K562 (cell line): ENCODE data around the gene ZDHHC11. TPM values are rescaled to one million over a fixed set of nuclear protein-coding genes. Genes with fewer than 3 reads are reported as not detected.

Experiments used
- ARHGAP35 ChIP-seq: fragments of 450-650 bp; IDR thresholded peaks from 2 replicates; pipeline ENCODE4 v1.6.1; 2018; ENCODE audit not compliant: partially characterized antibody
- BACH1 ChIP-seq: fragments of 200-800 bp; sonication (Bioruptor generic); IDR thresholded peaks from 2 replicates; pipeline ENCODE4 v1.6.1; 2016; ENCODE audit warnings: missing genetic modification characterization, missing compliant biosample characterization
- CEBPB ChIP-seq: fragments of 450-650 bp; IDR thresholded peaks from 2 replicates; pipeline ENCODE4 v1.6.1; 2016; ENCODE audit warnings: missing genetic modification characterization, missing compliant biosample characterization
- COPS2 ChIP-seq: fragments of 450-650 bp; conservative IDR thresholded peaks from 2 replicates; pipeline ENCODE4 v1.6.1; 2016; ENCODE audit warnings: mild to moderate bottlenecking, moderate library complexity
- EGR1 ChIP-seq: fragments of 450-650 bp; conservative IDR thresholded peaks from 2 replicates; pipeline ENCODE4 v1.6.1; 2017; ENCODE audit warnings: mild to moderate bottlenecking
- EHMT2 ChIP-seq: fragments of 450-650 bp; IDR thresholded peaks from 2 replicates; pipeline ENCODE4 v1.6.1; 2018; ENCODE audit warnings: antibody characterized with exemption
- ELF1 ChIP-seq: fragments of 200-800 bp; sonication (Bioruptor generic); IDR thresholded peaks from 2 replicates; pipeline ENCODE4 v1.6.1; 2016; ENCODE audit warnings: missing genetic modification characterization, missing compliant biosample characterization
- EZH2 ChIP-seq: IDR thresholded peaks from 2 replicates; pipeline ENCODE4 v1.6.1; 2012; ENCODE audit warnings: low read depth, mild to moderate bottlenecking, inconsistent platforms, low read length, borderline replicate concordance
- HMG20B ChIP-seq: fragments of 250-450 bp; sonication (Bioruptor Pico); IDR thresholded peaks from 2 replicates; pipeline ENCODE4 v1.5.0; 2021; ENCODE audit warnings: mild to moderate bottlenecking
- MAFG ChIP-seq: fragments of 450-650 bp; conservative IDR thresholded peaks from 2 replicates; pipeline ENCODE4 v1.6.1; 2016; ENCODE audit warnings: missing genetic modification characterization, missing compliant biosample characterization
- MBD1 ChIP-seq: fragments of 250-450 bp; sonication (Bioruptor Pico); IDR thresholded peaks from 2 replicates; pipeline ENCODE4 v1.8.0; 2022; ENCODE audit warnings: inconsistent platforms
- NCOR1 ChIP-seq: fragments of 450-650 bp; IDR thresholded peaks from 2 replicates; pipeline ENCODE4 v1.6.1; 2016; ENCODE audit warnings: mild to moderate bottlenecking, moderate library complexity
- NFIX ChIP-seq: fragments of 250-450 bp; sonication (Bioruptor Pico); IDR thresholded peaks from 2 replicates; pipeline ENCODE4 v1.4.0; 2020; ENCODE audit warnings: low read depth, mild to moderate bottlenecking, moderate library complexity
- NR2F6 ChIP-seq: fragments of 450-650 bp; formaldehyde crosslinking; IDR thresholded peaks from 2 replicates; pipeline ENCODE4 v1.4.0; 2020; ENCODE audit warnings: mild to moderate bottlenecking
- NR4A1 ChIP-seq, 2 experiments: fragments of 250-450 bp in 1 of 2; fragments of 450-650 bp in 1 of 2; sonication (Bioruptor Pico) in 1 of 2; IDR thresholded peaks; 2 replicates each; pipeline versions ENCODE4 v1.4.0 to v1.6.1; 2016 to 2020; ENCODE audit warnings: mild to moderate bottlenecking in 2 of 2, missing compliant biosample characterization in 1 of 2, missing genetic modification characterization in 1 of 2, moderate library complexity in 1 of 2
- POLR2B ChIP-seq: fragments of 450-650 bp; IDR thresholded peaks from 2 replicates; pipeline ENCODE4 v1.6.1; 2018; ENCODE audit warnings: low read depth; ENCODE audit not compliant: partially characterized antibody
- POU5F1 ChIP-seq: fragments of 150-350 bp; IDR thresholded peaks from 2 replicates; pipeline ENCODE4 v1.6.1; 2014; ENCODE audit warnings: borderline replicate concordance, low read length, low read depth, mild to moderate bottlenecking; ENCODE audit not compliant: partially characterized antibody
- RB1 ChIP-seq: fragments of 450-650 bp; IDR thresholded peaks from 2 replicates; pipeline ENCODE4 v1.6.1; 2017; ENCODE audit warnings: low read depth, mild to moderate bottlenecking
- SMAD2 ChIP-seq: fragments of 150-350 bp; IDR thresholded peaks from 2 replicates; pipeline ENCODE4 v1.6.1; 2014; ENCODE audit warnings: low read depth, mild to moderate bottlenecking, low read length
- SP1 ChIP-seq: sonication (generic); formaldehyde crosslinking; IDR thresholded peaks from 2 replicates; pipeline ENCODE4 v1.8.1; 2022; ENCODE audit warnings: mild to moderate bottlenecking, missing genetic modification reagents
- STAT5A ChIP-seq: IDR thresholded peaks from 2 replicates; pipeline ENCODE4 v1.6.1; 2012; ENCODE audit warnings: low read length, inconsistent platforms, borderline replicate concordance
- TAF15 ChIP-seq: fragments of 200-400 bp; formaldehyde crosslinking; IDR thresholded peaks from 2 replicates; pipeline ENCODE4 v1.6.1; 2017; ENCODE audit warnings: mild to moderate bottlenecking, low read depth, low read length, moderate library complexity
- ZFP36 ChIP-seq: fragments of 150-350 bp; IDR thresholded peaks from 2 replicates; pipeline ENCODE4 v1.6.1; 2018; ENCODE audit warnings: low read length, low read depth; ENCODE audit not compliant: partially characterized antibody
- ZFX ChIP-seq: sonication (generic); formaldehyde crosslinking; IDR thresholded peaks from 2 replicates; pipeline ENCODE4 v1.8.0; 2022; ENCODE audit warnings: mild to moderate bottlenecking, missing genetic modification reagents, moderate library complexity
- ZNF282 ChIP-seq: sonication (generic); formaldehyde crosslinking; IDR thresholded peaks from 2 replicates; pipeline ENCODE4 v1.8.1; 2023; ENCODE audit warnings: missing genetic modification reagents
- polyA plus RNA-seq, 8 experiments: library from polyadenylated mRNA; depleted of rRNA in 4 of 8; stranded (reverse) in 5 of 8; unstranded in 3 of 8; fragments of >200 nt; fragmentation: Nextera tagmentation in 2 of 8; fragmentation: Illumina TruSeq in 1 of 8; extraction: Ambion mirVana in 2 of 8; extraction: Trizol in 1 of 8; gene quantifications; 2 replicates each; pipeline versions ENCODE4 v1.2.1 to v1.2.3, GENCODE V29; 2011 to 2014; ENCODE audit warnings: inconsistent platforms in 1 of 8, missing spikeins in 1 of 8
- total RNA-seq, 7 experiments: library from RNA; depleted of rRNA in 6 of 7; stranded (reverse); fragments of >200 nt in 6 of 7; fragmentation: Illumina TruSeq in 2 of 7; extraction: Trizol in 2 of 7; gene quantifications; 2 replicates each; pipeline versions ENCODE4 v1.2.1 to v1.2.3, GENCODE V29; 2011 to 2021; ENCODE audit warnings: low replicate concordance in 1 of 7
- TF ChIP-seq, protein P1 (sequence below): fragments of 450-650 bp; formaldehyde crosslinking; IDR thresholded peaks from 2 replicates; pipeline ENCODE4 v1.4.0; 2022; ENCODE audit warnings: missing genetic modification characterization
- TF ChIP-seq, protein P2 (sequence below): fragments of 250-450 bp; sonication (Bioruptor Pico); IDR thresholded peaks from 2 replicates; pipeline ENCODE4 v1.5.0; 2021

The ZDHHC11 gene
- total and polyA plus RNA-seq, 9 of the 15 experiments (the other 6 are each of a cell fraction or from before 2014, with no cell fraction given): 0.07 to 2.3 (median 0.52) TPM

DNA sequence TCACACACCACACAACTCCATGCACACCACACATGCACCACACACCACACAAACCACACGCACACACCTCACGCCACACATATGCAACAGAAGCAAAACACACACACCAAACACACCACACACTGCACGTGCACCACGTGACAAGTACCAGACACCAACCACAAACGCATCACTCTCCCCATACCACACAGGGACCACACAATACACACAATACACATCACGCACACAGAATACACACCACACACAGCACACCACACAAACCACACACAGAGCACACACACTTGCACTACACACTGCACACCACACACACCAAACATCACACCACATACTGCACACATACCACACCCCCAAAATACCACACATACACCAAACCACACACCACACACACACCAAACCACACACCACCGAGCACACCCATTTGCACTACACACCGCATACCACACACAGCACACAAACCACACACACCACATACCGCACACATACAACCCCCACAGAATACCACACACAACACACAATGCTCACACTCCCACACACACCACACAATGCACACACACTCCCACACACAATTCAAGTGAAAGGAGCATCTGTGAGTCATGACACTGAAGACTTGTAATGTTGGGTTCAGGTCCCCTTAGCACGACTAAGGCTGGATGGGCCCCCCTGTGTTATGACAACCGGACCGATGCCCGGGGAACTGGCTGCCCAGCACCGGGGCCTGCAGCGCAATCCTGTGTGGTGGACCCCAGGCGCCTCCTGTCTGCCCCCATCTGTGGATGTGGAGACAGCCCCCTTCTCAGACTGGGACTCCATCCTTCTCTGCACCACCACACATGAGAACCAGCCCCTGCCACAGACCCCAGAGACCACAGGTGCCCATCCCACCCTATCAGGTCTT lies 6.0 kb upstream of the ZDHHC11 start (continued):
- no peak for TF ChIP-seq SMAD2
- TF ChIP-seq ARHGAP35: peak; percentile 51
- no peak for TF ChIP-seq MAFG (tag)
- TF ChIP-seq, protein P1, sequence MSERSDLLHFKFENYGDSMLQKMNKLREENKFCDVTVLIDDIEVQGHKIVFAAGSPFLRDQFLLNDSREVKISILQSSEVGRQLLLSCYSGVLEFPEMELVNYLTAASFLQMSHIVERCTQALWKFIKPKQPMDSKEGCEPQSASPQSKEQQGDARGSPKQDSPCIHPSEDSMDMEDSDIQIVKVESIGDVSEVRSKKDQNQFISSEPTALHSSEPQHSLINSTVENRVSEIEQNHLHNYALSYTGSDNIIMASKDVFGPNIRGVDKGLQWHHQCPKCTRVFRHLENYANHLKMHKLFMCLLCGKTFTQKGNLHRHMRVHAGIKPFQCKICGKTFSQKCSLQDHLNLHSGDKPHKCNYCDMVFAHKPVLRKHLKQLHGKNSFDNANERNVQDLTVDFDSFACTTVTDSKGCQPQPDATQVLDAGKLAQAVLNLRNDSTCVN (CRISPR knock-in tag): peak; percentile 75; the same call in 1 of the 2 replicates
- no peak for TF ChIP-seq NCOR1
- TF ChIP-seq STAT5A: peak; percentile 63; the same call in 1 of the 2 replicates
- TF ChIP-seq TAF15: no peak
- TF ChIP-seq, protein P2, sequence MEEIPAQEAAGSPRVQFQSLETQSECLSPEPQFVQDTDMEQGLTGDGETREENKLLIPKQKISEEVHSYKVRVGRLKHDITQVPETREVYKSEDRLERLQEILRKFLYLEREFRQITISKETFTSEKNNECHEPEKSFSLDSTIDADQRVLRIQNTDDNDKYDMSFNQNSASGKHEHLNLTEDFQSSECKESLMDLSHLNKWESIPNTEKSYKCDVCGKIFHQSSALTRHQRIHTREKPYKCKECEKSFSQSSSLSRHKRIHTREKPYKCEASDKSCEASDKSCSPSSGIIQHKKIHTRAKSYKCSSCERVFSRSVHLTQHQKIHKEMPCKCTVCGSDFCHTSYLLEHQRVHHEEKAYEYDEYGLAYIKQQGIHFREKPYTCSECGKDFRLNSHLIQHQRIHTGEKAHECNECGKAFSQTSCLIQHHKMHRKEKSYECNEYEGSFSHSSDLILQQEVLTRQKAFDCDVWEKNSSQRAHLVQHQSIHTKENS (CRISPR knock-in tag): no peak
- no peak for TF ChIP-seq NR2F6 (CRISPR knock-in tag)
- no peak for TF ChIP-seq ZFP36
- no peak for TF ChIP-seq ZFX (CRISPR knock-in tag)
- TF ChIP-seq RB1: no peak
- no peak for TF ChIP-seq POU5F1
- no peak for TF ChIP-seq ELF1 (tag)
- TF ChIP-seq ZNF282: 0 out of 2 replicates have a peak, but pooled peaks have one; percentile 26
- peak; percentile 41 for TF ChIP-seq POLR2B
- TF ChIP-seq EHMT2: no peak
- TF ChIP-seq HMG20B (CRISPR knock-in tag): no peak
- TF ChIP-seq NR4A1 (CRISPR knock-in tag; IDR thresholded peaks at IDR 0.05): no peak
- TF ChIP-seq NR4A1 (tag; IDR thresholded peaks at IDR 0.05): no peak
- TF ChIP-seq EGR1: peak; percentile 55
- TF ChIP-seq MBD1: no peak
- no peak for TF ChIP-seq COPS2
- TF ChIP-seq SP1: no peak
- TF ChIP-seq CEBPB: no peak
- no peak for TF ChIP-seq NFIX (CRISPR knock-in tag)
- no peak for TF ChIP-seq EZH2
- TF ChIP-seq BACH1: no peak
